ENCODE measurements around the gene CCL18. TPM values are rescaled to one million over a fixed set of nuclear protein-coding genes. Genes with fewer than 3 reads are reported as not detected.

The CCL18 gene
- total RNA-seq, 2 donors from 2014 or later: not detected

- no peak overlapping the region for H3K4me3 Mint-ChIP-seq
- no peak for DNase-seq
- Histone ChIP-seq H3K4me3 (ENCODE audit: low read length) (no peak overlapping the region), H3K9ac (ENCODE audit: extremely low read depth, low read length, poor library complexity, severe bottlenecking) (no peak overlapping the region), H3K9me3 (ENCODE audit: control insufficient read depth, low read length) (no peaks in the 10 kb centered on the region), H3K36me3 (ENCODE audit: control insufficient read depth, insufficient read depth, low read length) (no peaks in the 10 kb centered on the region), H3K27ac (ENCODE audit: low read depth, low read length) (no peak overlapping the region), H3K4me1 (ENCODE audit: control insufficient read depth, insufficient read depth, low read length) (no peaks in the 10 kb centered on the region), H3K27me3 (ENCODE audit: control insufficient read depth, insufficient read depth, low read length, poor library complexity, severe bottlenecking) (no peaks in the 10 kb centered on the region)
- H3K27ac Mint-ChIP-seq: no peak overlapping the region
- H3K9me3 Mint-ChIP-seq: no peaks in the 10 kb centered on the region
- TF ChIP-seq CTCF (conservative IDR thresholded peaks at IDR 0.05): no peak
- H3K36me3 Mint-ChIP-seq (ENCODE audit: low read depth): no peaks in the 10 kb centered on the region
- H3K27me3 Mint-ChIP-seq (ENCODE audit: insufficient read depth): peaks cover 4% of the 10 kb centered on the region
- 86 to 92% methylated on average over 4 to 6 of the region's 6 CpGs for WGBS, 2 experiments (ENCODE audit: insufficient coverage in 1 of 2, insufficient read length in 1 of 2)
- no peaks in the 10 kb centered on the region for H3K4me1 Mint-ChIP-seq
Observed at GRCh38 chr17:36066365-36066985, 2.4 kb downstream of the CCL18 start.

- H3K4me3 Mint-ChIP-seq: no peak overlapping the region
- no peak for DNase-seq
- TF ChIP-seq CTCF (conservative IDR thresholded peaks at IDR 0.05): no peak
- 89 to 93% methylated on average over 3 of the region's 3 CpGs for WGBS, 2 experiments (ENCODE audit: insufficient coverage in 1 of 2, insufficient read length in 1 of 2)
- no peaks in the 10 kb centered on the region for H3K36me3 ChIP-seq (ENCODE audit: control insufficient read depth, insufficient read depth, low read length)
- H3K27me3 Mint-ChIP-seq (ENCODE audit: insufficient read depth): no peaks in the 10 kb centered on the region
- no peak overlapping the region for H3K9ac ChIP-seq (ENCODE audit: extremely low read depth, low read length, poor library complexity, severe bottlenecking)
- no peaks in the 10 kb centered on the region for H3K4me1 ChIP-seq (ENCODE audit: control insufficient read depth, insufficient read depth, low read length)
- H3K9me3 Mint-ChIP-seq: no peaks in the 10 kb centered on the region
- H3K36me3 Mint-ChIP-seq (ENCODE audit: low read depth): no peaks in the 10 kb centered on the region
- no peak overlapping the region for H3K4me3 ChIP-seq (ENCODE audit: low read length)
- H3K4me1 Mint-ChIP-seq: no peaks in the 10 kb centered on the region
- H3K27ac ChIP-seq (ENCODE audit: low read depth, low read length): no peak overlapping the region
- no peak overlapping the region for H3K27ac Mint-ChIP-seq
- H3K9me3 ChIP-seq (ENCODE audit: control insufficient read depth, low read length): no peaks in the 10 kb centered on the region
- H3K27me3 ChIP-seq (ENCODE audit: control insufficient read depth, insufficient read depth, low read length, poor library complexity, severe bottlenecking): no peaks in the 10 kb centered on the region
Observed at GRCh38 chr17:36068524-36068923, 4.5 kb downstream of the CCL18 start.

- TF ChIP-seq CTCF (conservative IDR thresholded peaks at IDR 0.05): no peak
- H3K27me3 Mint-ChIP-seq (ENCODE audit: insufficient read depth): no peaks in the 10 kb centered on the region
Observed at GRCh38 chr17:36069136-36069535, 5.1 kb downstream of the CCL18 start.

More at GRCh38 chr17:36069136-36069535, 5.1 kb downstream of the CCL18 start:
- Mint-ChIP-seq H3K4me1 (no peaks in the 10 kb centered on the region), H3K9me3 (no peaks in the 10 kb centered on the region), H3K36me3 (ENCODE audit: low read depth) (no peaks in the 10 kb centered on the region), H3K27ac (no peak overlapping the region), H3K4me3 (no peak overlapping the region)
- Histone ChIP-seq H3K4me3 (ENCODE audit: low read length) (no peak overlapping the region), H3K27ac (ENCODE audit: low read depth, low read length) (no peak overlapping the region), H3K36me3 (ENCODE audit: control insufficient read depth, insufficient read depth, low read length) (no peaks in the 10 kb centered on the region), H3K4me1 (ENCODE audit: control insufficient read depth, insufficient read depth, low read length) (no peaks in the 10 kb centered on the region), H3K9ac (ENCODE audit: extremely low read depth, low read length, poor library complexity, severe bottlenecking) (no peak overlapping the region), H3K27me3 (ENCODE audit: control insufficient read depth, insufficient read depth, low read length, poor library complexity, severe bottlenecking) (peaks cover 5% of the 10 kb centered on the region), H3K9me3 (ENCODE audit: control insufficient read depth, low read length) (no peaks in the 10 kb centered on the region)
- no peak for DNase-seq

Data from endodermal cell (in vitro differentiated cells).